NOMO-1 (cell line): ENCODE results near the gene PAX1.

Source experiments
- DNase-seq, 2 experiments: peaks; one replicate each; lab custom pipeline; 2025; ENCODE audit not compliant: unreplicated experiment in 2 of 2; lab: John Stamatoyannopoulos, UW

PAX1 gene

GRCh38 chr20:21705575-21706260, at the start of gene PAX1:
Gene PAX1, plus strand, starts transcription at chr20:21705664. Its CDS starts 49 bp downstream, at chr20:21705713.
- no peak for DNase-seq

GRCh38 chr20:21656308-21657067, 49.0 kb upstream of the PAX1 start:
- DNase-seq = no peak

GRCh38 chr20:21661488-21662055, 43.9 kb upstream of the PAX1 start:
- DNase-seq = no peak

GRCh38 chr20:21663465-21663864, 42.0 kb upstream of the PAX1 start:
- DNase-seq = no peak

GRCh38 chr20:21665687-21666446, 39.6 kb upstream of the PAX1 start:
- DNase-seq = no peak

GRCh38 chr20:21670126-21670525, 35.3 kb upstream of the PAX1 start:
- no peak for DNase-seq

- no peak for DNase-seq
Measured at GRCh38 chr20:21670981-21671380, 34.5 kb upstream of the PAX1 start.

- no peak for DNase-seq
Measured at GRCh38 chr20:21677261-21677660, 28.2 kb upstream of the PAX1 start.

GRCh38 chr20:21677781-21678180, 27.7 kb upstream of the PAX1 start:
- no peak for DNase-seq

GRCh38 chr20:21681234-21681921, 24.1 kb upstream of the PAX1 start:
- DNase-seq = no peak

- DNase-seq = no peak
Measured at GRCh38 chr20:21681922-21682318, 23.5 kb upstream of the PAX1 start.

GRCh38 chr20:21682521-21682954, 22.9 kb upstream of the PAX1 start:
- DNase-seq = no peak

- DNase-seq = no peak
Measured at GRCh38 chr20:21684671-21685070, 20.8 kb upstream of the PAX1 start.

- no peak for DNase-seq
Measured at GRCh38 chr20:21685981-21686380, 19.5 kb upstream of the PAX1 start.

- no peak for DNase-seq
Measured at GRCh38 chr20:21693322-21693721, 12.1 kb upstream of the PAX1 start.

- DNase-seq = no peak
Measured at GRCh38 chr20:21698494-21699215, 6.8 kb upstream of the PAX1 start.

GRCh38 chr20:21699216-21699508, 6.3 kb upstream of the PAX1 start:
- no peak for DNase-seq

- DNase-seq = no peak
Measured at GRCh38 chr20:21701171-21701876, 4.1 kb upstream of the PAX1 start.

GRCh38 chr20:21702016-21702415, 3.4 kb upstream of the PAX1 start:
- no peak for DNase-seq
